Mesendoderm (in vitro differentiated cells): ENCODE results near the gene IKZF5.

ENCODE experiments used
- DNase-seq: peaks from one replicate; pipeline ENCODE4 v3.0.0; 2013
- H2AK5ac ChIP-seq: 2 replicates; pipeline ENCODE4 v1.6.1; 2013; ENCODE audit warnings: low read length, inconsistent platforms
- H2BK120ac ChIP-seq: 2 replicates; pipeline ENCODE4 v1.6.1; 2013; ENCODE audit warnings: low read depth, mild to moderate bottlenecking, low read length, moderate library complexity, mixed read lengths
- H2BK15ac ChIP-seq: replicated peaks from 2 replicates; pipeline ENCODE4 v1.6.1; 2013; ENCODE audit warnings: low read depth, mild to moderate bottlenecking, moderate library complexity
- H2BK5ac ChIP-seq: 2 replicates; pipeline ENCODE4 v1.6.1; 2013; ENCODE audit warnings: low read length, inconsistent platforms
- H3K18ac ChIP-seq: 2 replicates; pipeline ENCODE4 v1.6.1; 2013; ENCODE audit warnings: mild to moderate bottlenecking, low read length, mixed read lengths
- H3K23ac ChIP-seq: one replicate; pipeline ENCODE4 v1.6.1; 2013; ENCODE audit warnings: low read length
- H3K27ac ChIP-seq: 2 replicates; pipeline ENCODE4 v1.5.1; 2013; ENCODE audit warnings: low read depth, mild to moderate bottlenecking, inconsistent platforms, low read length, moderate library complexity
- H3K27me3 ChIP-seq: 2 replicates; pipeline ENCODE4 v1.6.1; 2013; ENCODE audit warnings: low read length, control low read depth, mild to moderate bottlenecking, inconsistent platforms; ENCODE audit not compliant: insufficient read depth, poor library complexity
- H3K36me3 ChIP-seq: 2 replicates; pipeline ENCODE4 v1.6.1; 2013; ENCODE audit warnings: low read length, inconsistent platforms; ENCODE audit not compliant: control insufficient read depth, insufficient read depth
- H3K4ac ChIP-seq: one replicate; pipeline ENCODE4 v1.6.1; 2013; ENCODE audit warnings: low read depth, mild to moderate bottlenecking, low read length, moderate library complexity
- H3K4me1 ChIP-seq: 2 replicates; pipeline ENCODE4 v1.6.1; 2013; ENCODE audit warnings: low read depth, low read length, inconsistent platforms; ENCODE audit not compliant: control insufficient read depth
- H3K4me2 ChIP-seq: 2 replicates; pipeline ENCODE4 v1.6.1; 2013; ENCODE audit warnings: low read length
- H3K4me3 ChIP-seq: 2 replicates; pipeline ENCODE4 v1.5.1; 2013; ENCODE audit warnings: mild to moderate bottlenecking, low read length
- H3K56ac ChIP-seq: one replicate; pipeline ENCODE4 v1.6.1; 2013; ENCODE audit warnings: low read length
- H3K79me1 ChIP-seq: 2 replicates; pipeline ENCODE4 v1.6.1; 2013; ENCODE audit warnings: low read length, inconsistent platforms
- H3K79me2 ChIP-seq: 2 replicates; pipeline ENCODE4 v1.6.1; 2013; ENCODE audit warnings: mild to moderate bottlenecking, low read length; ENCODE audit not compliant: control insufficient read depth, insufficient read depth
- H3K9ac ChIP-seq: 2 replicates; pipeline ENCODE4 v1.6.1; 2013; ENCODE audit warnings: low read length, inconsistent platforms
- H4K5ac ChIP-seq: one replicate; pipeline ENCODE4 v1.6.1; 2013; ENCODE audit warnings: low read length
- H4K8ac ChIP-seq: one replicate; pipeline ENCODE4 v1.6.1; 2013; ENCODE audit warnings: low read depth, mild to moderate bottlenecking, control low read depth, low read length, moderate library complexity
- WGBS: extraction: QIAGEN DNeasy Blood & Tissue Kit; methylation state at CpG from one replicate; pipeline ENCODE4 v1.1.7; 2013; ENCODE audit warnings: low lambda C conversion rate, missing lambda C conversion rate; ENCODE audit not compliant: insufficient coverage; ENCODE audit errors: extremely low coverage; 5-methylcytosine and 5-hydroxymethylcytosine counted together

Gene IKZF5

DNA sequence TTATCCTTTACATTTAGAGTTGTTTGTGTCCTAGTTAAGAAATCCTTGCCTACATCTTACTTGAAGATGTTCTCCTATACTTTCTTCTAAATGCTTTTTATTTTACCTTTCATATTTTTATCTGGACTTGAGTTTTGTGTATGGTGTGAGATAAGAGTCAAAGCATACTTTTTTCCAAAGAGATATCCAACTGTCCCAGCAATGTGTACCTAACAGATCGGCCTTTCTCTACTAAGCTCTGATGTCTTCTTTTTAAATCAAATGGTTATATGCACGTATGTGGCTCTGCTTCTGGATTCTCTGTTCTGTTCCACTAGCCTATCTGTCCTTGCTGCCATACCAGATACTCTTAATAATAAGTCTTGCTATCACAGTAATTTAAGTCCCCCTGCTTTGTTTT lies 7.2 kb downstream of the IKZF5 start:
- Histone ChIP-seq H4K8ac (no peak overlapping the region), H3K23ac (no peak overlapping the region), H3K4ac (no peak overlapping the region), H4K5ac (no peak overlapping the region), H3K79me2 (peaks cover 13% of the 10 kb centered on the region), H2AK5ac (no peak overlapping the region), H2BK120ac (no peak overlapping the region), H3K4me2 (no peak overlapping the region), H3K4me1 (no peaks in the 10 kb centered on the region), H3K4me3 (no peak overlapping the region), H3K18ac (no peak overlapping the region), H3K27me3 (no peaks in the 10 kb centered on the region), H3K27ac (no peak overlapping the region), H2BK15ac (no peak overlapping the region), H3K79me1 (peaks cover 5% of the 10 kb centered on the region), H3K56ac (no peak overlapping the region), H2BK5ac (no peak overlapping the region), H3K9ac (no peak overlapping the region), H3K36me3 (no peaks in the 10 kb centered on the region)
- no CpG with 5 or more reads among the region's 2 CpGs for WGBS
- DNase-seq = no peak

DNA sequence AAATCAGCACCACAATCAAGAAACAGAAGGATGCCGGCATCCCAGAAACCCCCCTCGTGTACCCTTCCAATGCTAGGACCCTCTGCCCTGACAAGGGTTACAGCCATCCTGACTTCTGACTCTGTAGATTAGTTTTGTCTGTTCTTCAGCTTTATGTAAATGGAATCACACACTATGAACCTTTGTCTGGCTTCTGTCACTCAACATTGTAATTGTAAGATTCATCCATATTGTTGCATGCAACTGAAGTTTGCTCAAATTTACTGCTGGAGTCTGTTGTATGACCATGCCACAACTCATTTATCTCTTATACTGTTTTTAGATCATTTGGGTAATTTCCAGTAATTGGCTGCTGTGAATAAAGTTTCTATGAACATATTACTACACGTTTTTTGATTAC lies 8.4 kb downstream of the IKZF5 start:
- no peak overlapping the region for H3K18ac ChIP-seq
- H2BK120ac ChIP-seq = no peak overlapping the region
- H4K8ac ChIP-seq = no peak overlapping the region
- no peak overlapping the region for H3K9ac ChIP-seq
- no peak overlapping the region for H4K5ac ChIP-seq
- H3K27ac ChIP-seq = no peak overlapping the region
- H3K36me3 ChIP-seq = peaks cover 1% of the 10 kb centered on the region
- H3K23ac ChIP-seq = no peak overlapping the region
- no peak overlapping the region for H3K4me3 ChIP-seq
- peaks cover 6% of the 10 kb centered on the region for H3K79me2 ChIP-seq
- no CpG with 5 or more reads among the region's 3 CpGs for WGBS
- H3K4me1 ChIP-seq = no peaks in the 10 kb centered on the region
- no peak overlapping the region for H3K56ac ChIP-seq
- no peak overlapping the region for H3K4ac ChIP-seq
- no peaks in the 10 kb centered on the region for H3K27me3 ChIP-seq
- H3K79me1 ChIP-seq = peaks cover 5% of the 10 kb centered on the region
- H2AK5ac ChIP-seq = no peak overlapping the region
- H2BK15ac ChIP-seq = no peak overlapping the region
- no peak for DNase-seq
- no peak overlapping the region for H2BK5ac ChIP-seq
- no peak overlapping the region for H3K4me2 ChIP-seq

DNA sequence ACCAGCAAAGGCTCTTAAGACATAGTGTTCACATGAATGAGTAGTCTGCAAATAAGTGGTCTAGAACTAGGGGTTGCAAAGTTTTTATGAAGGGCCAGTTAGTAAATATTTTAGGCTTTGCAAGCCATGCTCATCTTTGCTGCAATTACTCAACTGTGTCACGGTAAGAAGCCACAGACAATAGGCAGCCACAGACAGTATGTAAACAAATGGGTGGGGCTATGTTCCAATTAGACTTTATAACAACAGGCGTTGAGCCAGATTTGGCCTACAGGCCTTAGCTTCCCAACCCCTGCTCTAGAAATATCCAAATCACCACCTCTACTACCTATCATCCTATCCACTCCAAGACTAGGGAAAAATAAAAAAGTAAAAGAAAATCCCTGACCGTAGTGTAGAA lies 9.2 kb downstream of the IKZF5 start:
- Histone ChIP-seq H3K27me3 (no peaks in the 10 kb centered on the region), H3K4me3 (no peak overlapping the region), H3K27ac (no peak overlapping the region), H3K4me1 (no peaks in the 10 kb centered on the region), H3K36me3 (peaks cover 3% of the 10 kb centered on the region), H3K23ac (no peak overlapping the region), H3K79me2 (peaks cover 4% of the 10 kb centered on the region), H4K5ac (no peak overlapping the region), H3K4me2 (no peak overlapping the region), H4K8ac (no peak overlapping the region), H2BK15ac (no peak overlapping the region), H3K79me1 (peaks cover 7% of the 10 kb centered on the region), H2AK5ac (no peak overlapping the region), H2BK120ac (no peak overlapping the region), H3K4ac (no peak overlapping the region), H3K18ac (no peak overlapping the region), H3K9ac (no peak overlapping the region), H3K56ac (no peak overlapping the region), H2BK5ac (no peak overlapping the region)
- no peak for DNase-seq
- no CpG with 5 or more reads among the region's 3 CpGs for WGBS

DNA sequence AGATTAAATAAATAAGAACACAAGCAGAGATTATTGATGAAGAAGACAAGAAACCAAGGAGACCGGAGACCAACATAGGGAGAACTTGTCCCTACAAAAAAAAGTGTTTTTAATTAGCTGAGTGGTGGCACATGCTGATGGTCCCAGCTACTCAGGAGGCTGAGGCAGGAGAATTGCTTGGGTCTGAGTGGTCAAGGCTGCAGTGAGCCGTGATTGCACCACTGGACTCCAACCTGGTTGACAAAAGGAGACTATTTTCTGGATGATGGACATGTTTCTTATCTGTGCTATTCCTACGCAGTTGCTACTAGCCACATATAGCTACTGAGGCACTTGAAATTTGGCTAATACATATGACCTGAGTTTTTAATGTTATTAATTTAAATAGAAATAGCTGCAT lies 9.7 kb downstream of the IKZF5 start:
- no peak for DNase-seq
- no peak overlapping the region for H2BK5ac ChIP-seq
- H3K36me3 ChIP-seq = peaks cover 4% of the 10 kb centered on the region
- no peak overlapping the region for H2BK15ac ChIP-seq
- no peak overlapping the region for H3K18ac ChIP-seq
- H3K27me3 ChIP-seq = no peaks in the 10 kb centered on the region
- no peak overlapping the region for H3K56ac ChIP-seq
- no peak overlapping the region for H3K4me3 ChIP-seq
- no peak overlapping the region for H3K4me2 ChIP-seq
- no peak overlapping the region for H2BK120ac ChIP-seq
- H3K9ac ChIP-seq = no peak overlapping the region
- WGBS = no CpG with 5 or more reads among the region's 3 CpGs
- H3K4ac ChIP-seq = no peak overlapping the region
- no peak overlapping the region for H4K8ac ChIP-seq
- H3K4me1 ChIP-seq = no peaks in the 10 kb centered on the region
- H3K23ac ChIP-seq = no peak overlapping the region
- H3K27ac ChIP-seq = no peak overlapping the region
- H4K5ac ChIP-seq = no peak overlapping the region
- H3K79me2 ChIP-seq = peaks cover 4% of the 10 kb centered on the region
- H2AK5ac ChIP-seq = no peak overlapping the region
- peaks cover 7% of the 10 kb centered on the region for H3K79me1 ChIP-seq

DNA sequence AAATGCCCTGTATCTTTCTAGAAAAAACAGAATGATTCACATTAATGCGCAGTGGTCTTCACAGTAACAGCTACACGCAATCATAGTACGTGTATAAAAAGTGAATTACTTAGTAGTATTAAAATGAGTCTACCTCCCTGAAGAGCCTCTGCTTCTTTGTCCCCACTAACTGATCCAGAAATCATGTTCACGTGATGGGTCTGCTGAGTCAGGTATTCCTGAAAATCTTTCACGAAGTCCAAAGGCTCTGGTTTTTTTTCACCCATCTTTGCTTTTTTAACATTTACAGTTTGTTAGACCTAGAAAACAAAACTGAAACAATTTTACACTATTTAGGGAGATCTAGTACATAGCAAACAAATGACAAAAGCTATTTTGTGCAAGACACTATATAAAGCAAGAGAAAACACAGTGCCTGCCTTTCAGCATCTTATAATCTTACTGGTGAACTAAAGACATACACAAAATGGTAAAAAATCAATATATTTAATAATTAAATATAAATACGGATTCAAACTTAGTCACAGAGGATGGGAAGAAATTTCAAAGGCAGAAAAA lies 10.2 kb downstream of the IKZF5 start:
- no peak overlapping the region for H4K8ac ChIP-seq
- H3K79me2 ChIP-seq = peaks cover 4% of the 10 kb centered on the region
- H2BK120ac ChIP-seq = no peak overlapping the region
- no peak overlapping the region for H2BK15ac ChIP-seq
- H3K79me1 ChIP-seq = peaks cover 7% of the 10 kb centered on the region
- H3K4ac ChIP-seq = no peak overlapping the region
- DNase-seq = no peak
- no peak overlapping the region for H3K4me3 ChIP-seq
- no peak overlapping the region for H2BK5ac ChIP-seq
- H3K36me3 ChIP-seq = peaks cover 4% of the 10 kb centered on the region
- no peak overlapping the region for H4K5ac ChIP-seq
- H3K27ac ChIP-seq = no peak overlapping the region
- H3K4me1 ChIP-seq = no peaks in the 10 kb centered on the region
- H3K56ac ChIP-seq = no peak overlapping the region
- no peak overlapping the region for H3K9ac ChIP-seq
- H3K27me3 ChIP-seq = no peaks in the 10 kb centered on the region
- WGBS = no CpG with 5 or more reads among the region's 6 CpGs
- no peak overlapping the region for H3K23ac ChIP-seq
- H3K4me2 ChIP-seq = no peak overlapping the region
- H2AK5ac ChIP-seq = no peak overlapping the region
- H3K18ac ChIP-seq = no peak overlapping the region

DNA sequence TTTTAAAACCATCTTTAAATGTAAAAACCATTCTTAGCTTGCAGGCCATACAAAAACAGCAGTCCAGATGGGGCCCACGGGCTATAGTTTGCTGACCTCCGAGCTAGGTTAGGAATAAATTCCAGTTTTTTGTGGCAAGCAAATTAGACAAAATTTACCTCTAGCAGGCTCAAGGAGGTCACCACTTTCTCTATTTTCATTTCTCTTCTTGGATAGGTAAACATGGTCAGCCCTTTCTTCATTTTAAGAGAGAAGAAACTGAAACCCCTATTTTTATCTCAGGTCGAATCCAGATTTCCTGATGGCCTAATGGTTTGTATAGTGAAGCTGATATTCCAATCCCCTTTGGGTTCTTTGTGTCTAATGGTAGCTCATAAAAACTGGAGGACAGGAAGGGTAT lies 10.7 kb downstream of the IKZF5 start:
- Histone ChIP-seq H3K9ac (no peak overlapping the region), H3K56ac (no peak overlapping the region), H3K27ac (no peak overlapping the region), H2BK120ac (no peak overlapping the region), H3K27me3 (no peaks in the 10 kb centered on the region), H2BK5ac (no peak overlapping the region), H3K36me3 (peaks cover 4% of the 10 kb centered on the region), H3K79me1 (peaks cover 7% of the 10 kb centered on the region), H3K4ac (no peak overlapping the region), H3K79me2 (peaks cover 4% of the 10 kb centered on the region), H2AK5ac (no peak overlapping the region), H3K18ac (no peak overlapping the region), H4K5ac (no peak overlapping the region), H4K8ac (no peak overlapping the region), H3K4me2 (no peak overlapping the region), H2BK15ac (no peak overlapping the region), H3K23ac (no peak overlapping the region), H3K4me1 (no peaks in the 10 kb centered on the region), H3K4me3 (no peak overlapping the region)
- DNase-seq = no peak
- WGBS = no CpG with 5 or more reads among the region's 3 CpGs
